ENCODE measurements around the gene C5orf63.
"Not testable (repeated sequence)": the region's sequence is repeated elsewhere in the genome, so short reads cannot be mapped to it uniquely, and the experiment has no call there.

C5orf63 gene

DNA sequence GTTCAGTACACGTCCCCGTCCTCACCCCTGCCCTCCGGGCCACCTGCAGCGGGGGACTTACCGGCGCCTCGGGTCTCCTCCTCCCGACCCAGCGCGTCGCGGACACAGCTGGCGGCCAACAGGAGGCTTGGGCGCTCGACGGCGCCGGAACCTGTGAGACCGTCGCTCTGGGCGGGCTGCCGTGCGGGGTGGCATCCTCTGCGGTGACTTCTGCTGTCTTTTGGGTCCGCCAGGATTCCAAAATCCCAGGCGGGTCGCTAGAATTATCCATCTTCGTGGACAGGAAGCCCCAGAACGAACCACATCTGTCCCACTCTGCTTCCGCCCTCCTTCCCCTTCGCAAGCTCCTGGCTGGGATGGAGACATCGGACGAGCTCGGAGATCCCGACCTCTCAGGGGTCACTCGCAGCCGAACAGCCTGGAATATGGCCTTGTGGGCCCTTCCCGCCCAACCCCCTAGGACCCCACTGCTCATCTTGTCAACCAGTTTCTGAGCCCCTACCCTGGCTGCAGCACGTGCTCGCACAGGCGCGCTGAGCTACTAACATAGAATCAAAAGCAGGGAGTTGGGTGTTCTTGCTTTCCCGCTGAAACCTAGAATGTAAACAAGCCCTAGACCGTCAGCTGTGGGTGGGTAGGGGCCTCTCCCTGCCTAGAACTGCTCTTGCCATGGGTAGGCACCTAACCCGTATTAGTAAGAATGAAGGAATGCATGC lies 42.0 kb downstream of the C5orf63 start:
- H3K4me1 ChIP-seq (ENCODE audit: control insufficient read depth, insufficient read depth, low read length) = peaks cover 4% of the 10 kb centered on the region
- no peak overlapping the region for H3K27ac ChIP-seq (ENCODE audit: low read length)
- H3K27me3 ChIP-seq (ENCODE audit: control insufficient read depth in 1 of 2, insufficient read depth in 2 of 2, low read length in 2 of 2) = peaks cover 3 to 9% of the 10 kb centered on the region in 2 donors
- H3K9ac ChIP-seq (ENCODE audit: low read length in 2 of 2) = peak overlapping the region in 1 of 2 donors; percentile 41
- H3K9me3 ChIP-seq (ENCODE audit: control insufficient read depth in 2 of 2, low read length in 2 of 2) = no peaks in the 10 kb centered on the region
- peak overlapping the region; percentile 76 to 87 for H3K4me3 ChIP-seq (ENCODE audit: low read length in 2 of 2)
- no peaks in the 10 kb centered on the region for H3K36me3 ChIP-seq (ENCODE audit: control insufficient read depth in 2 of 2, insufficient read depth in 2 of 2, low read length in 2 of 2)

DNA sequence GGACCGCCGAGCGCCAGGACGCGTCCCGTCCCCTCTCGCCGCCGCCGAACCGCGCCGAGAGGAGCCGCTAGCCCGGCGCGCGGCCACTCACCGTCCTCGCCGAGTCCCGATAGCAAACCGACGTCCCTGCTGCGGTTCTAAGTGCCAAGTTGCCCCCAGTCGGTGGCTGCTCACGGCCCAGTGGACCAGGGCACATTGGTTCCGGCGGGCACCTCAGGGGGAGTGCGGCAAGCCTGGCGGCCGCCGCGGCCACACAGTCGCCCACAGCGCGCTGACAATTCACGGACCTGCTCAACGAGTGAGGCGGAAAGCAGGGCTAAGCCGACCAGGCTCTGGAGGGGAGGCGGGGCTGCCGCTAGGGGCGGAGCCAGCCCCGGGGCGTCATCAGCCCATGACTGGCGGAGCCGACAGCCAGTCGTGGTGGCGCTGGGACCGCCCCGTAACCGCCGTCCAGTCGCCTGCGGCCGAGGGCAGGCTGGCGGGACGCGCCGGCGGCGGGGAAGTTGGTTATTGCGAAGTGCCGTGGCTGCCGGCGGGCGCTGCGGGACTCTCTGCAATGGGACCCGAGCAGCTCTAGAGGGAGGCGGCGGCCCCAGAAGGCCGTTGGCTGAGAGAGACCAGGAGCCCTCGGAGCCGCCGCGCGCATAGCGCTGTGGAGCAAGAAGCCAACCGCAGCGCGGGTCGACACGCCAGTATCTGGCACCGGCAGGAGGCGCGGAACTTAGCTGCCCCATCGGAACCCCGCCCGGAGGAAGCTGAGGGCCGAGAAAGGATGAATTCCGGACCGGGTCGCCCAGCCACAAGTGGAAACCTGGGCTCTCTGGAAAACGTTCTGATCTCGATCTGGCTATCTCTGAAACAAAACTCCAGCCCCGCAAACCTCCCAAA lies 42.8 kb downstream of the C5orf63 start, which contains the start of gene MARCHF3:
MARCHF3 (minus strand) TSS at position 300 of the 888 bp plus-strand sequence. CDS start 112,387 bp downstream, outside the sequence.
- peaks cover 4% of the 10 kb centered on the region for H3K4me1 ChIP-seq (ENCODE audit: control insufficient read depth, insufficient read depth, low read length)
- peak within 1 kb of the TSS; percentile 73 to 76 for H3K9ac ChIP-seq (ENCODE audit: low read length in 2 of 2)
- H3K9me3 ChIP-seq (ENCODE audit: control insufficient read depth in 2 of 2, low read length in 2 of 2) = no peaks in the 10 kb centered on the region
- peak within 1 kb of the TSS; percentile 71 for H3K27ac ChIP-seq (ENCODE audit: low read length)
- H3K4me3 ChIP-seq (ENCODE audit: low read length in 2 of 2) = peak within 1 kb of the TSS; percentile 80 to 87
- no peaks in the 10 kb centered on the region for H3K36me3 ChIP-seq (ENCODE audit: control insufficient read depth in 2 of 2, insufficient read depth in 2 of 2, low read length in 2 of 2)
- H3K27me3 ChIP-seq (ENCODE audit: control insufficient read depth in 1 of 2, insufficient read depth in 2 of 2, low read length in 2 of 2) = peaks cover 3 to 6% of the 10 kb centered on the region in 2 donors

DNA sequence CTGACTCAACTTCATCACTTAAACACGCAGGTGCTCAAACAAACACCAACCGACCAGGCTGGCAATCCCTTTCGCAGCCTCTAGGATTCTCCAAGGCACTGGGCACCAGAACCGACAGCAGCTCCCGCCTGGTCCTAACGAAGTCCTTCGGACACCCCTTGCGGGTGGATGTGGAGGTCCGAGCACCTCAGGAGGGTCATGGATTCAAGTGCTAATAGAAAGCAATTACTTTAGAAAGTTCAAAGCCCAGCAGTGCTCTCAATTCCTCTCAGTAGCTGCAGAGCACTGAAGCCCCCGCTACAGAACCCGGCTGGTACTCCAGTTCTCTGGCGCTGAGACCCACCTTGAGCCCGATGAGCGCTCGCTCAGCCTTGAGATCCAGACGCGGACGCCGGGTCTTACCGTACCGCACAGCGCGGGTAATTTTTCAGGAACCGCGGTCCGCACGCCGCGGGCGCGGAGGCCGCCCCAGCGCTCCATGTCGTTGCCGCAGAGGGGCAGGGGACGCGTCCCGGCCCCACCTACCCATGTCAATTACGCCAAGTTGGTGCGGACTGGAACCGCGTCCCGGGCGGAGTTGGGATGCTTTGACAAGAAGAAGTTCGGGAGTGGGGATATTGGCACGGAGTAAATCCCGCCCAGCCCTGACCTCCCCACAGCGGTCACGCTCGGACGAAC lies 43.6 kb downstream of the C5orf63 start:
- peak overlapping the region; percentile 71 for H3K27ac ChIP-seq (ENCODE audit: low read length)
- H3K36me3 ChIP-seq (ENCODE audit: control insufficient read depth in 2 of 2, insufficient read depth in 2 of 2, low read length in 2 of 2) = no peaks in the 10 kb centered on the region
- no peaks in the 10 kb centered on the region for H3K9me3 ChIP-seq (ENCODE audit: control insufficient read depth in 2 of 2, low read length in 2 of 2)
- peak overlapping the region; percentile 80 to 87 for H3K4me3 ChIP-seq (ENCODE audit: low read length in 2 of 2)
- H3K9ac ChIP-seq (ENCODE audit: low read length in 2 of 2) = peak overlapping the region; percentile 73 to 76
- H3K27me3 ChIP-seq (ENCODE audit: control insufficient read depth in 1 of 2, insufficient read depth in 2 of 2, low read length in 2 of 2) = peaks cover 3 to 6% of the 10 kb centered on the region in 2 donors
- H3K4me1 ChIP-seq (ENCODE audit: control insufficient read depth, insufficient read depth, low read length) = peaks cover 4% of the 10 kb centered on the region

DNA sequence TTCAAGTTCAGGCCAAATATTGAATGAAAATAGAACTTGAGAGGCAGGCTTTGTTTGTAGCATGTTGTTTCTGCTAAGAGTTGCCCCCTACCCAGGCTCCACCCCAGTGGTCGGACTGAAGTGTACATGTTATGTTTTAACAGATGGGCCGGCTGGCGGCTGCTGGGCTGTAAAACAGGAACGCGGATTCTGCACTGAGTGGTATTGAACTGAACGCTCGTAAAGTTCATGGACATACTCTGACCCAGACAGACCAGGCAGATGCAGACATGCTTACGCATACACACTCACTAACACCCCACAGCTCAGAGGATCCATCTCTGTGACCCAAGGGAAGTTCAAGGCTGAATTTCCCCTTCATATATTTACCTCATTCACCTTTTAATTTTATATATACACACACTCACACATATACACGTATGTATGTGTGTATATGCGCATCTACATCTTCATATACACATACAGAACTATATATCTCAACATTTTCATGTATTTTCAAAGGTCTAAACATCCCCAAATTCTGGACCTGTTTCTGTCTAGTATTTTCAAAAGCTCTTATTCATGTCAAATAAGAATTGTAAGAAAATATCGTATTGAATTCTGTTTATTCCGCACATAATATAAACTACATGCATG lies 44.4 kb downstream of the C5orf63 start:
- peak overlapping the region; percentile 80 to 87 for H3K4me3 ChIP-seq (ENCODE audit: low read length in 2 of 2)
- H3K27me3 ChIP-seq (ENCODE audit: control insufficient read depth in 1 of 2, insufficient read depth in 2 of 2, low read length in 2 of 2) = peaks cover 3 to 6% of the 10 kb centered on the region in 2 donors
- H3K36me3 ChIP-seq (ENCODE audit: control insufficient read depth in 2 of 2, insufficient read depth in 2 of 2, low read length in 2 of 2) = no peaks in the 10 kb centered on the region
- no peak overlapping the region for H3K9ac ChIP-seq (ENCODE audit: low read length in 2 of 2)
- H3K4me1 ChIP-seq (ENCODE audit: control insufficient read depth, insufficient read depth, low read length) = peaks cover 4% of the 10 kb centered on the region
- H3K9me3 ChIP-seq (ENCODE audit: control insufficient read depth in 2 of 2, low read length in 2 of 2) = no peaks in the 10 kb centered on the region
- H3K27ac ChIP-seq (ENCODE audit: low read length) = no peak overlapping the region

DNA sequence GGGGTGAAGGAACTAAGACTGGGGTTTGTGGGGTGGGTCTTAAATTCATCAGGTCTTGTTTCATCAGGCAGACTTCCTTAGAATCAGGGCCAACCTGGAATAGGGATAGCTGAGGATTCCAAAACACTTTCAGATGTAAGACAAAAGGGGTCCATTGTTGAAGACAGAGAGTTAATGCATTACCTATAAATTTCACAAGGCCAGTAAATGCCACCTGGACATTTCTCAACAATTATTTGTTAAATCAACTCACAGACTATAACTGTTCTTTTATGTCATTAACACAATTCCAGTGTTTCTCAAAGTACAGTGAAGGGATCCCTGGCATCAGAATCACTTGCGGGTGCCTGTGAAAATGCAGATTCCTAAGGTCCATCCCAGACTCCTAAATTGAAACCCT lies 45.8 kb downstream of the C5orf63 start:
- Histone ChIP-seq H3K9me3 (ENCODE audit: control insufficient read depth in 2 of 2, low read length in 2 of 2) (no peaks in the 10 kb centered on the region), H3K4me1 (ENCODE audit: control insufficient read depth, insufficient read depth, low read length) (peaks cover 4% of the 10 kb centered on the region), H3K27ac (ENCODE audit: low read length) (no peak overlapping the region), H3K4me3 (ENCODE audit: low read length in 2 of 2) (no peak overlapping the region), H3K36me3 (ENCODE audit: control insufficient read depth in 2 of 2, insufficient read depth in 2 of 2, low read length in 2 of 2) (no peaks in the 10 kb centered on the region), H3K9ac (ENCODE audit: low read length in 2 of 2) (no peak overlapping the region), H3K27me3 (ENCODE audit: control insufficient read depth in 1 of 2, insufficient read depth in 2 of 2, low read length in 2 of 2) (peaks cover 3 to 6% of the 10 kb centered on the region in 2 donors)

DNA sequence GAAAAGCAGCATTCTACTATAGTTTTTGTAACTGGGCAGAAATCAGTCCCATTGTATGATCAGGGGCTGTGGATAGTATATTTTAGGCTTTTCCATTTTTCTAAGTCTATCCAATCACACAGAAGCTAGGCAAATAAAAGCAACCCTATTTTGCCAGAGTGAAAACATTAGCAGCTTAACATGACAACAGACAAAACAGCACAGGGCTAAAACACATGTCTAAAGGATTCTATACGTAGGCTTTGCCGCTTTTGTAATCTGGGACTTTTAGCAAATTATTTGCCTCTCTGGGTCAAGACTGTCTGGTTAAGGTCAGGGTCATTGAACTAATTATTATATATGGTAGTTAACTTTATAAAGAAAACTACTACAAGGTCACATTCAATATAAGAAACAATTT lies 47.1 kb downstream of the C5orf63 start:
- Histone ChIP-seq H3K4me3 (ENCODE audit: low read length in 2 of 2) (no peak overlapping the region), H3K9me3 (ENCODE audit: control insufficient read depth in 2 of 2, low read length in 2 of 2) (no peaks in the 10 kb centered on the region), H3K9ac (ENCODE audit: low read length in 2 of 2) (no peak overlapping the region), H3K27ac (ENCODE audit: low read length) (no peak overlapping the region), H3K27me3 (ENCODE audit: control insufficient read depth in 1 of 2, insufficient read depth in 2 of 2, low read length in 2 of 2) (no peaks in the 10 kb centered on the region), H3K36me3 (ENCODE audit: control insufficient read depth in 2 of 2, insufficient read depth in 2 of 2, low read length in 2 of 2) (no peaks in the 10 kb centered on the region), H3K4me1 (ENCODE audit: control insufficient read depth, insufficient read depth, low read length) (peaks cover 4% of the 10 kb centered on the region)

DNA sequence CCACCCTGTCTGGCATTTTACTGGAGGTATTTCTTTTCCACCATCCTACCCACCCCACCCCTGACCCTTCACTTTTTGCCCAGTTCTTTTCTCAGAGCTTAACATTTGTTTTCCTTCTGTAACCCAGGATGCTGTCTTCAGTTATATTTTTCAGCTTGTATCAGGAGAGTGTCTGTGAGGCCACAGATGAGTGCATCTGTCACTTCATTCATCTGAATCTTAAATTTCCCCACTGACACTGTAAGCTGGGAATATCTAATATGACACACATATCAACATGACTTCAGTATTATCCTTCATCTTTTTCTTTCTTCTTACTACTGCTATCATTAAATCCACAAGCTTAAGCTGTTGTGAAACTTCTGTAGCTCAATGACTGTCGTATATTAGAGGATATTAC lies 47.8 kb downstream of the C5orf63 start:
- H3K9ac ChIP-seq (ENCODE audit: low read length in 2 of 2) = no peak overlapping the region
- H3K27me3 ChIP-seq (ENCODE audit: control insufficient read depth in 1 of 2, insufficient read depth in 2 of 2, low read length in 2 of 2) = no peaks in the 10 kb centered on the region
- no peak overlapping the region for H3K4me3 ChIP-seq (ENCODE audit: low read length in 2 of 2)
- H3K36me3 ChIP-seq (ENCODE audit: control insufficient read depth in 2 of 2, insufficient read depth in 2 of 2, low read length in 2 of 2) = no peaks in the 10 kb centered on the region
- H3K9me3 ChIP-seq (ENCODE audit: control insufficient read depth in 2 of 2, low read length in 2 of 2) = no peaks in the 10 kb centered on the region
- H3K27ac ChIP-seq (ENCODE audit: low read length) = no peak overlapping the region
- H3K4me1 ChIP-seq (ENCODE audit: control insufficient read depth, insufficient read depth, low read length) = peaks cover 4% of the 10 kb centered on the region

DNA sequence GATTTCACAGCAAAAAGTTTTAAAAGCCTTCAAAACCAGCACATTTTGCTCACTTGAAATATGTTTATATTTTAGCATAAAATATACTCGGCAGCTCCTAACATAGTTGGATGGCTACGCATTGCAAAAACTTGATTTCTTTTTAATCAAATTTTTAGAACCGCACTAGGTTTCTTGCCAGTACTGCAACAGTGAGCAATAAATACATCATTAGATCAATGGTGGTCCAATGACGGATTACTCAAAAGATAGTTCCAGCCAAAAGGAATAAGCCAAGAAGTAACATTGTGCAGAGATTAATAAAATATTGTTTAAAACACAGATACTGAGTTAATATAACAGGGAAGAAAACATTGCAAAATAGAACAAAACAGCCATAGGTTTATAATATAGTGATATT lies 48.5 kb downstream of the C5orf63 start:
- H3K9ac ChIP-seq (ENCODE audit: low read length in 2 of 2) = no peak overlapping the region
- H3K27ac ChIP-seq (ENCODE audit: low read length) = no peak overlapping the region
- peaks cover 4% of the 10 kb centered on the region for H3K4me1 ChIP-seq (ENCODE audit: control insufficient read depth, insufficient read depth, low read length)
- no peaks in the 10 kb centered on the region for H3K9me3 ChIP-seq (ENCODE audit: control insufficient read depth in 2 of 2, low read length in 2 of 2)
- H3K4me3 ChIP-seq (ENCODE audit: low read length in 2 of 2) = no peak overlapping the region
- no peaks in the 10 kb centered on the region for H3K36me3 ChIP-seq (ENCODE audit: control insufficient read depth in 2 of 2, insufficient read depth in 2 of 2, low read length in 2 of 2)
- H3K27me3 ChIP-seq (ENCODE audit: control insufficient read depth in 1 of 2, insufficient read depth in 2 of 2, low read length in 2 of 2) = no peaks in the 10 kb centered on the region

DNA sequence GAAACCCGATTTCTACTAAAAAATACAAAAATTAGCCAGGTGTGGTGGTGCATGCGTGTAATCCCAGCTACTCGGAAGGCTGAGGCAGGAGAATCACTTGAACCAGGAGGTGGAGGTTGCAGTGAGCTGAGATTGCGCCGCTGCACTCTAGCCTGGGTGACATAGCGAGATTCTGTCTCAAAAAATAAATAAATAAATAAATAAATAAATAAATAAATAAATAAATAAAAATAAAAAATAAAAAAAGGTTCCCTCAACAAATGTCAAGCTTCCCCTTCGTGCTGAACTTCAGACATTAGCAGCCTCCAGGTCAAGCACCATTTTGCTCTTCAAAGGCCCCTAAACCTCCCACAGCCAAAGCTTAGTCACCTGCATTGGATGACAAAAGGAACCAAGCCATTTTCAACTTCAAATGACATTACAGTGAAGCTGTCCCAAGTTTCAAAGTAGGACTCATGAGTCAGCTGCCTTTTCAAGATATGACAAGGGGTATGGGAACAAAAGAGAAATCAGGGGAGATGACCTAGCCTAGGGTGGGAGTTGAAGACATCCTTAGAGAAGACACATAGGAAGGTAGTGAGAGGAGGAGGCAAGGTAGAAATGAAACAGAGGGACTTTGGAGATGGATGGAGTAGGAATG lies 49.6 kb downstream of the C5orf63 start:
- not testable (repeated sequence) for H3K27ac ChIP-seq (ENCODE audit: low read length); H3K36me3 ChIP-seq (ENCODE audit: control insufficient read depth in 2 of 2, insufficient read depth in 2 of 2, low read length in 2 of 2); H3K4me3 ChIP-seq (ENCODE audit: low read length in 2 of 2); H3K4me1 ChIP-seq (ENCODE audit: control insufficient read depth, insufficient read depth, low read length); H3K9me3 ChIP-seq (ENCODE audit: control insufficient read depth in 2 of 2, low read length in 2 of 2); H3K9ac ChIP-seq (ENCODE audit: low read length in 2 of 2); H3K27me3 ChIP-seq (ENCODE audit: control insufficient read depth in 1 of 2, insufficient read depth in 2 of 2, low read length in 2 of 2)

DNA sequence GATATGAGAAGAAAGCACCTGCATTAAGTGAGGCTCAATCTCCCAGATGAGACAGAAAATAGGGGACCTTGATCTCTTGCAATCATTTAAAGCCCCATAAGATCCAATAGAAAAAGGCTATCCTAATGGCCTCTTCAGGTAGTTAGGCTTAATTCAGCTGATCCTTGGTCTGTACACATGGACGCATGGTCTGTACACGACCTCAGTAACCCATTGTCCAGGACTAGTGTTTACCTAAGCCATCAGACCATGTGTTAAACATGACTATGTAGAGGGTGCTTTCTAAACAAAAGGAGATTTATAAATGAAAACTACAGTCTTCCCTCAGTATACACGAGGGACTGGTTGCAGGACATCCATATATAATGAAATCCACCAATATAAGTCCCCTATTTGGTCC lies 50.5 kb downstream of the C5orf63 start:
- Histone ChIP-seq H3K27me3 (ENCODE audit: control insufficient read depth in 1 of 2, insufficient read depth in 2 of 2, low read length in 2 of 2) (no peaks in the 10 kb centered on the region), H3K36me3 (ENCODE audit: control insufficient read depth in 2 of 2, insufficient read depth in 2 of 2, low read length in 2 of 2) (no peaks in the 10 kb centered on the region), H3K4me3 (ENCODE audit: low read length in 2 of 2) (no peak overlapping the region), H3K9me3 (ENCODE audit: control insufficient read depth in 2 of 2, low read length in 2 of 2) (no peaks in the 10 kb centered on the region), H3K27ac (ENCODE audit: low read length) (no peak overlapping the region), H3K4me1 (ENCODE audit: control insufficient read depth, insufficient read depth, low read length) (no peaks in the 10 kb centered on the region), H3K9ac (ENCODE audit: low read length in 2 of 2) (no peak overlapping the region)

All from stomach smooth muscle (tissue), 2 donors.